HG03066 (cell line): ENCODE results near the gene LCE1E.

Experiments
- ATAC-seq: cut with Tn5 transposase; IDR thresholded peaks from one replicate; pipeline ENCODE4 v1.9.1; 2021; ENCODE audit warnings: low read depth; ENCODE audit not compliant: unreplicated experiment

Gene LCE1E

DNA sequence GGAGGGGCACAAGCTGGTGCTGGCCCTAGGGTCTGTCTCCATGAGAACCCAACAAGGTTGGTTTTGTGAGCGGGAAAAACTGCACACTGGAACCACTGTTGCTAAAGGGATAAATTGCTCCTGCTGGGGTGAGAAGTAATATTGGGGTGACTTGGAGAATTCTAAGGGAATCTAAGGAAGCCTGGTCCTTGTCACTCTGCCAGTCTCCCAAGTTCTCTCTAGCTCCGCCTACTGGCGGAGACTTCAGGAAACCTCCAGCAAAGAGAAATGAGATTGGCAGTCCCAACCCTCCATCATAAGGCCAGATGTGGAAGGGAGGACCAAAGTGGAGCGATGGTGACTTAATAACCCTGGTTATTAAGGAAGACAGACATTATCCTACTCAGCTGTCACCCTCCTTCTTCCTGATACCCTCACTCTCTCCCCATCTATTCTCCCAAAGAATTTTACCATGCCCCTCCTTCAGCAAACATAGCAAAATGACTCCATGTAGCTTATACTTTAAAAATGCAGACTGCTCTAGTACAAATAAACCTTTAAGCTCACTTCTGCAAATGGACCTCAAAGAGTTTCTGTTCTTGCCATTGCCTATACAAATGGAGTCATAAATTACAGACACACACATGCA is 8.4 kb upstream of the LCE1E start:
- no peak for ATAC-seq

DNA sequence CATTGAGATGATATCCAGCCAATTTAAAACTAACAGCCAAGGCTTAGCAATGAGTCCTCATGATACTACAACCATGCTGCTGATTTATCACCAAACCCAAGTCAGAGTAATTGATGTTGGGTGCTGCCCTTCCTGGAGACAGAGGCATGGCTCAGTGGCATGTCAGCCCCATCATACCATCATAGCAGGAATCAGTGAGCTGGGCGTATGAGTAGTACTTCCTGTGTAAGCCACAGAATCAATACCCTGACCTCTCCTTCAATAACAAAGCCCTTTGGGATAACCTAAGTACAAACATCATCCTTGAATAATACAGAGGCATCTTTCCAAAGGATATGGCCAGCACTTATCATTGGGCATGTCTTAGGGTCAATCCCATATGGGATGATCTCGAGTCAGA is 3.0 kb upstream of the LCE1E start:
- no peak for ATAC-seq

DNA sequence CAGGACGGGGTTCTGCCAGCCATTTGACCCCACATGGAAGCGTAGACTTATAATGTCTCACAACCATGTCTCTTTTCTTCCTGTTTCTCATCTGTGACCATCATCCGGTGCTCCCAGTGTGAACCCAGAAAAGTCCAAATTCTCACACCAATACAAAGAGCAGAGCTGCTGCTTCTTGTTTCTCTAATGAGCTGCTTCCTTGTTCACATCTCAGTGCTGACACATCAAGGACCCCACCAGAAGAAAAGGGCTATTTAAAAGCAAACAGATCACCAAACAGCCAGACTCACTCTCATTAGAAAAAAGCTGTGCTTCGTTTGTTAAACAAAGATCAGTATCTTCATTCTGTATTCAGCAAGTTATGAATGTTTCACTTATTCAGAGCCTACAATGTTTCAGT is 9.6 kb downstream of the LCE1E start:
- ATAC-seq, result no peak

DNA sequence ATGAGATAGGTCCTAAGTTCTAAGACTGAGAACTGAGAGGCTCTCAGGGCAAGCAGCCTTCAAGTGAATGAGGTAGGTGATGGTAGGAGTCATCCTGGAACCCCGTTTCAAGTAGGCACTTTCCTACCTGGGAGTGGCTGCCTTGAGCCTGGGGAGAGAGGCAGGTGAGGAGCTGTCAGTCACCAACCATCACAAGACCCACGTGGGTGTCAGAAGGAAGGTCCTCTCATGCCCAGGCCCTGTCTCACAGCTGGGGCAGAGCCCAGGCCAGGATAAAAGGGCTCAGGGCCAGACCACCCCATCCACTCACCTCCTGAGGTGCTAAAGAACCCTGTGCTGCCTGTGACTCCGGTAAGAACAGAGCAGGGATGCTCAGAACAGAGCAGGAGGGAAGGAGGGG is 10.4 kb downstream of the LCE1E start, which contains the start of gene LCE1D:
Gene LCE1D, plus strand, starts transcription at position 301 of the 400 bp plus-strand sequence. CDS start 1,074 bp downstream, outside the sequence.
- no peak for ATAC-seq

DNA sequence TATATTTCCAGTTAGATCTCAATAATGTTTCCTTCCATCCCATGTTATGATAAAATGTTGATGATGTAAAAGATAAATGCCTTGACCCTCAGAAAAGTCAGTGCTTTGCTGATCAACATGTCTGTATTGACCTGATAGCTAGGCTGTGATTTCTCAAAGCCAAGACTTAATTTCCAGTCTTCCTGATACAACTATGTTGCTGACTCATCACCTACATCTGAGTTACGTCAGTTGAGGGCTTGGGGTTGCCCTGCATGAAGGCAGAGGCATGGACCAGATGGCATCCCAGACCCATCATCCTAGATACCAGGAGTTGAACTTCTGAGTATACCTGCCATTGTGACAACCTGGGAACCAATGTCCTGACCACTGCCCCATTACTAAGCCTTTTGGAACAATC is 15.3 kb downstream of the LCE1E start:
- ATAC-seq, result no peak

DNA sequence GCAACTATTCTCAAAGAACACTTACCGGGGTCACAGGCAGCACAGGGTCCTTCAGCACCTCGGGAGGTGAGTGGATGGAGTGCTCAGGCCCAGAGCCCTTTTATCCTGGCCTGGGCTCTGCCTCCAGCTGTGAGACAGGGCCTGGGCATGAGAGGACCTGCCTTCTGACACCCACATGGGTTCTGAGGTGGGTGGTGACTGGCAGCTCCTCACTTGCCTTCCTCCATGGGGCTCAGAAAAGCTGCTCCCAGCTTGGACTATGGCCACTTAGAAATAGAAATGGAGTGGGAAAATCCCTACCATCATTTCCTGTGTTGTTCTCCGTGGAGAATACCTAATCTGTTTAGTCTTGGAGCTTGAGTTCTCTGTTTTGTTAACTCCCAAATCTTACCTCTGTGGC is 20.5 kb downstream of the LCE1E start, which contains the start of gene LCE1C:
Gene LCE1C, minus strand, starts transcription at position 76 of the 400 bp plus-strand sequence. CDS start 1,173 bp downstream, outside the sequence.
- ATAC-seq, result no peak

DNA sequence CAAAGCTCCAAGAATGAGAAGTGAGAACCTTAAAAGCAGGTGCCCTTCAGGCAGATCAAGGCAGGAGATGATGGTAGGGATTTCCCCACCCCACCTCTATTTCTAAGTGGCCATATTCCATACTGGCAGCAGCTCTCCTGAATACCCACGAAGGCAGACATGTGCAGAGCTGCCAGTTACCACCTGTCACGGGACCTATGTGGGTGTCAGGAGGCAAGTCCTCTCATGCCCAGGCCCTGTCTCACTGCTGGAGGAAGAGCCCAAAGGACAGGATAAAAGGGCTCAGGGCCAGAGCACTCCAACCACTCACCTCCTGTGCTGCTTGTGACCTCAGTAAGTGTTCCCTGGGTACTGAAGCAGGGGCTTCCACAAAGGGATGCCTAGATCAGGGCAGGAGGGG is 25.0 kb downstream of the LCE1E start:
- ATAC-seq, result no peak

DNA sequence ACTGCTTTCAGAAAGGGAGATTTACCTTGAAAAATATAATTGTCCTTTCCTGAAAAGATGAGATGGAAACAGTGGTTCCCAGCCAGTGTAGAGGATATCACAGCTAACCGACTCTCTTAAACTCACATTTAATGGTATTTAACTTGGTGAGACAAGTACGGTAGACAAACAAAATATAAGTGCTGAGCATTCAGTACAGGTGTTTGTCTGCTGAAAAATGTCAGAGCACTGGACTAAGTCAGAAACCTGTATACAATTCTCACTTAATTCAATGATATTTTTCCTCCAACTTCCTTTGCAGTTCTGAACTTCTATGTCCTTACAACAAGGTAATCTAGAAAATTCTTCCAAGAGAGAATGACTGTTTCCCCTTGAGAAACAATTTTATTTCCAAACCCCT is 25.6 kb downstream of the LCE1E start, which contains the start of gene LCE1B:
Gene LCE1B, plus strand, starts transcription at position 301 of the 400 bp plus-strand sequence. CDS start 476 bp downstream, outside the sequence.
- ATAC-seq, result no peak

DNA sequence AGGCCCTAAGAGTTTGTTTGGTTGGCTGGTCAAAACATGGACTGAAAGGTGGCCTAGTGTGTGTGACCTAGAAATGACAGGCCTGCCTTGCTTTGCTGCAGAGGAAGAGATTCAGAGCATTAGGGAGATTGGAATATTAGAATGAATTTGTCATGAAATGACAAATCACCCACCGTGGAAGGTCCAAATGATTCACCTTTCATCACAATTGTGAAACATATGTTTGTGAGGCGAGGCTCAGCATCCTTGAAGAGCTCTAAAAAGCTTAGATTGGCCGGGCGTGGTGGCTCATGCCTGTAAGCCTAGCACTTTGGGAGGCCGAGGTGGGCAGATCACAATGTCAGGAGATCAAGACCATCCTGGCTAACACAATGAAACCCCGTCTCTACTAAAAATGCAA is 31.3 kb downstream of the LCE1E start:
- no peak for ATAC-seq

DNA sequence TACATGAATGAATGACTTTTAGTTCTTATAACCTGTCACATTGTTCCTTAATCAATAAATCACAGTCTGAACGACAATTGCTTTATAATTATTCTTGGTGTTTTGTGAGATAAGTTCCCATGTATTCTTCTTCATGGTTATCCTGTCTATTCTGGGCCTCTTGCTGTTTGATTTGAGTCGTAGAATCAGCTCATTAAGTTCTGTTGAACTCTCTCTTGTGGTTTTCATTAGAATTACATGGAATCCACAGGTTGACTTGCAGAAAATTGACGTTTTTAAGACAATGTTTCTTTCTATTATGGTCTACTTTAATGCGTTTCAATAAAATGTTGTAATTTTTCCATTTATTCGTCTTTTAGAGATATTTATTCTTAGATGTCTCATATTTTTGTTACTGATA is 37.2 kb downstream of the LCE1E start:
- ATAC-seq, result no peak

DNA sequence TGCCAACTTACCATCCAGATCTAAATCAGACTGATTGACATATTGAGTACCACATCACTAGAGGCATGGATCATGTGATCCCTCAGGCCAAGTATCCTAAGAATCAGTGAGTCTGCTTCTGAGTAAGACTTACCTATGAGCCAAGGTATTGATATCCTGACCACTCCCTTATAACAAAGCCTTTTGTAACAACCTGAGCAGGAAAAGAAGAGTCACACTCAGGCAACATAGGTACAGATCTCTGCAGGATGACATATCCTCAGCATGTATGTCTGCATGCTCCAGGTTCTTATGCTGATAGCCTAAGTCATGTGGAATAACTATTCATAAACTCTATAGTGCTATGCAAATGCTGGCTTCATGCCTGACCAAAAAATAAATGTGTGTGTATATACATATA is 38.9 kb downstream of the LCE1E start:
- no peak for ATAC-seq

DNA sequence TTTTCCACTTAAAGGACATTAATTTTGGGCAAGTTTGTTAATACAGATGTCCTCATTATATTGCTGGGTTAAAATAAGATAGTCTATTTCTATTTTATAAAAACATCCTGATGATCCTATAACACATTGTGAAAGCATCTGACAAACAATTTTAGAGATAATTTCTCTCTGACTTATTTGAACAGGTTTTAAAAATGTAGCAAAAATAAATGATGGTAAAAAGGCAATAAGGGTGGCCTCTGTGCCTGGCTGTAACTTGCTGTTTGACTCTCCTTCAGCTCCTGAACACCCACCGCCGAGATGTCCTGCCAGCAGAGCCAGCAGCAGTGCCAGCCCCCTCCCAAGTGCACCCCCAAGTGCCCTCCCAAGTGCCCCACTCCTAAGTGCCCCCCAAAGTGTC is 41.1 kb downstream of the LCE1E start, which contains the start of gene LCE1A:
Gene LCE1A, plus strand, starts transcription at position 301 of the 400 bp plus-strand sequence. Its CDS starts 0 bp downstream, at position 301.
- ATAC-seq, result no peak

DNA sequence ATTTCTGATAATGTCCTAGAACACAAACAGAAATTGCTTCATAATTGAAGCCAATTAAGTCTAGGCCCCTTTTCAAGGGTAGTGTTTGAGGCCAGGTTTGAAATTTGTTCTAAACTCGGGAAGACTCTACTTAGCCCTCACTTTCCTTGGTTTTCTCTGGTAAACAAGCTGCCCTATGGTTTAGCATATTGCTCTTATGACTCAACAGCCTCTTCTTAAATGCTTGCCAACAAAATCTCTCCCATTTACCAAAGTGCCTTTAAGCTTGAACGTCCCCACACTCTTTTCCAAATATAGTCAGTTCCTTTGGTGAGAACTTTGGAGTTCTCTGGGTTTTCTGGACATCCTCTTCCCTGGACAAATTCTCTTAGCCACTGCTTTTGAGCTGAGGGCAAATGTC is 50.8 kb downstream of the LCE1E start:
- no peak for ATAC-seq
